SK-N-MC (cell line): ENCODE measurements around the gene GNPTAB.

Experiments
- EZH2 ChIP-seq: fragments of 200-600 bp; sonication (generic); IDR thresholded peaks from one replicate; pipeline ENCODE4 v1.6.1; 2017; ENCODE audit warnings: antibody characterized with exemption
- FOXP2 ChIP-seq: optimal IDR thresholded peaks from 2 replicates; pipeline ENCODE3; 2011; ENCODE audit warnings: mild to moderate bottlenecking, moderate library complexity; ENCODE audit not compliant: insufficient read depth; ENCODE audit errors: extremely low read length, control extremely low read depth
- POLR2AphosphoS5 ChIP-seq: IDR thresholded peaks from 2 replicates; pipeline ENCODE4 v1.6.1; 2012; ENCODE audit warnings: mild to moderate bottlenecking, low read depth, low read length, borderline replicate concordance

DNA sequence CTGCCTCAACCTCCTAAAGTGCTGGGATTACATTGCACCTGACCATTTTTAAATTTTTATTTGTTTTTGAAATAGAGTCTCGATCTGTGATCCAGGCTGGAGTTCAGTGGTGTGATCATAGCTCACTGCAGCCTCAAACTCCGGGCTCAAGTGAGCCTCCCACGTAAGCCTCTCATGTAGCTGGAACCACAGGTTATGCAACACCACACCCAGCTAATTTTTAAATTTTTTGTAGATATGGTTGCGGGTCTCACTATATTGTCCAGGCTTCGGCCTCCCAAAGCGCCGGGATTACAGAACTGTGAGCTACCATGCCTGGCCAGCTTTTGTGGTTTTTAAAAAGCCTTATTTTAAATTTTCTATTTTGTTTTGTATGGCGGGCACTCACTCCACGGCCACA lies 44.4 kb upstream of the GNPTAB start:
- no peak for TF ChIP-seq POLR2AphosphoS5
- no peak for TF ChIP-seq FOXP2
- no peak for TF ChIP-seq EZH2
